Heart right ventricle (tissue), 16 donors: ENCODE measurements around the gene NAA30. TPM values are rescaled to one million over a fixed set of nuclear protein-coding genes. Genes with fewer than 3 reads are reported as not detected.

Experiments used
- ATAC-seq, 8 donors: fragments of 200-7000 bp; cut with Tn5 transposase; one replicate each; pipeline ENCODE4 v1.9.1; 2020; ENCODE audit warnings: mild to moderate bottlenecking in 8 of 8, moderate library complexity in 8 of 8, moderate number of reproducible peaks in 1 of 8
- DNase-seq, 2 donors: peaks; one replicate each; pipeline ENCODE4 v3.0.0-alpha.2; 2020
- H3K27ac ChIP-seq, 10 donors: fragments of 200-600 bp; sonication (generic) in 2 of 10; one replicate each; pipeline versions ENCODE4 v1.5.0 to v1.8.0; 2020 to 2022; ENCODE audit warnings: mild to moderate bottlenecking in 3 of 10
- H3K27me3 ChIP-seq, 7 donors: fragments of 200-600 bp; one replicate each; pipeline ENCODE4 v1.8.0; 2021 to 2022; ENCODE audit warnings: mild to moderate bottlenecking in 2 of 7
- H3K36me3 ChIP-seq, 9 donors: fragments of 200-600 bp; sonication (generic) in 1 of 9; one replicate each; pipeline versions ENCODE4 v1.5.0 to v1.8.0; 2020 to 2022; ENCODE audit warnings: mild to moderate bottlenecking in 2 of 9
- H3K4me1 ChIP-seq, 9 donors: fragments of 200-600 bp; sonication (generic) in 1 of 9; one replicate each; pipeline versions ENCODE4 v1.5.0 to v1.8.0; 2020 to 2022; ENCODE audit warnings: mild to moderate bottlenecking in 4 of 9
- H3K4me3 ChIP-seq, 10 donors: fragments of 200-600 bp; sonication (generic) in 2 of 10; one replicate each; pipeline versions ENCODE4 v1.5.0 to v1.8.0; 2020 to 2022; ENCODE audit warnings: mild to moderate bottlenecking in 7 of 10, moderate library complexity in 2 of 10
- H3K9me3 ChIP-seq, 11 donors: fragments of 200-600 bp in 10 of 11; sonication (generic) in 2 of 11; one replicate each; pipeline versions ENCODE4 v1.5.0 to v1.8.0; 2013 to 2022; ENCODE audit warnings: mild to moderate bottlenecking in 2 of 11, control low read depth in 1 of 11, moderate library complexity in 1 of 11
- WGBS, 2 donors: extraction: QIAGEN DNeasy Blood & Tissue Kit; methylation state at CpG; one replicate each; pipeline ENCODE4 v1.1.7; 2013; ENCODE audit warnings: inconsistent platforms in 1 of 2; 5-methylcytosine and 5-hydroxymethylcytosine counted together
- intact Hi-C, 10 donors: fragments of 100-400 bp; cut with DNase I; formaldehyde crosslinking; loops; one replicate each; pipeline versions ENCODE4 v1.11.1 to v1.14.2; 2022
- polyA plus RNA-seq, 2 donors: library from polyadenylated mRNA; stranded (reverse); fragments of 200-250 nt; gene quantifications; one replicate each; pipeline ENCODE4 v1.2.3, GENCODE V29; 2013
- total RNA-seq, 10 donors: library from RNA; stranded (reverse); fragmentation: NEBNext Ultra II Directional in 3 of 10; extraction: Animal tissue kit (Norgen Biotek cat#: 25700) in 3 of 10; gene quantifications; one replicate each; pipeline versions ENCODE4 v1.2.1 to v1.2.4, GENCODE V29; 2021 to 2023
- TF ChIP-seq, protein P1 (sequence below), 9 donors: fragments of 200-600 bp; sonication (generic) in 2 of 9; IDR thresholded peaks; one replicate each; pipeline versions ENCODE4 v1.5.0 to v1.8.0; 2021 to 2022; ENCODE audit warnings: antibody characterized with exemption in 9 of 9, mild to moderate bottlenecking in 5 of 9, moderate library complexity in 1 of 9
- donor health status: Arrhythmogenic right ventricular cardiomyopathy.
- donor health status: ischemic (EF 13 %, LVEDD 7.1; RV severe dilation, severe dysfunction).
- donor health status: healthy with polysubstance abuse.
- donor health status: DM: no; HTN: yes; CAD: no.
- donor health status: DM: no; HTN: no; CAD: no.
- donor health status: ischemic (EF 25% LVEDD 6.9; RV normal size, moderate dysfunction).
- donor health status: ischemic (EF 25% LVEDD 5.7; RV mildly dilated, moderate dysfunction).
- donor health status: healthy.
- donor health status: DM: yes; HTN: yes; CAD: no.
- donor health status: Ischemic cardiomyopathy.
- donor health status: ischemic (EF 35%, LVEDD 5.7; RV mildly dilated, moderate dysfunction).
- donor health status: nonischemic (EF 11% LVEDD 7.7; RV severe dilation, severe dysfunction).
- donor health status: DM: yes; HTN: yes; CAD: no.
- donor health status: PGD.
- donor health status: ischemic (EF 29% LVEDD 5.4; RV normal size, mild dysfunction).
- donor health status: nonischemic (EF 23%, LVEDD 6.1; RV moderate dilation, normal function).

Gene NAA30
- total and polyA plus RNA-seq, 12 donors = 2.8 to 30.7 (median 26.3) TPM

GRCh38 chr14:57420986-57421385 lies 30.6 kb downstream of the NAA30 start:
- DNase-seq = no peak

DNA sequence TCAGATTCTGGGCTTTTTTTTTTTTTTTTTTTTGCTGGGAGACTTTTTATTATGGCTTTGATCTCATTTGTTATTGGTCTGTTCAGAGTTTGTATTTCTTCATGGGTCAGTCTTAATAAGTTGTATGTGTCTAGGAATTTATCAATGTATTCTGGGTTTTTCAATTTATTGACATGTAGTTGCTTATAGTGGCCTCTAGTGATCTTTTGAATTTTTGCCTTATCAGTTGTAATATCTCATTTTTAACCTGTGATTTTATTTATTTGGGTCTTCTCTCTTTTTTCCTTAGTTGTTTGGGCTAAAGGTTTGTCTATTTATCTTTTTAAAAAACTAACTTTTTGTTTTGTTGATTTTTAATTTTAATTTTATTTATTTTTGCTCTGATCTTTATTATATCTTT lies 45.5 kb downstream of the NAA30 start:
- ATAC-seq = no peak
- H3K4me3 ChIP-seq = no peak overlapping the region
- no peaks in the 10 kb centered on the region for H3K36me3 ChIP-seq
- TF ChIP-seq, protein P1, sequence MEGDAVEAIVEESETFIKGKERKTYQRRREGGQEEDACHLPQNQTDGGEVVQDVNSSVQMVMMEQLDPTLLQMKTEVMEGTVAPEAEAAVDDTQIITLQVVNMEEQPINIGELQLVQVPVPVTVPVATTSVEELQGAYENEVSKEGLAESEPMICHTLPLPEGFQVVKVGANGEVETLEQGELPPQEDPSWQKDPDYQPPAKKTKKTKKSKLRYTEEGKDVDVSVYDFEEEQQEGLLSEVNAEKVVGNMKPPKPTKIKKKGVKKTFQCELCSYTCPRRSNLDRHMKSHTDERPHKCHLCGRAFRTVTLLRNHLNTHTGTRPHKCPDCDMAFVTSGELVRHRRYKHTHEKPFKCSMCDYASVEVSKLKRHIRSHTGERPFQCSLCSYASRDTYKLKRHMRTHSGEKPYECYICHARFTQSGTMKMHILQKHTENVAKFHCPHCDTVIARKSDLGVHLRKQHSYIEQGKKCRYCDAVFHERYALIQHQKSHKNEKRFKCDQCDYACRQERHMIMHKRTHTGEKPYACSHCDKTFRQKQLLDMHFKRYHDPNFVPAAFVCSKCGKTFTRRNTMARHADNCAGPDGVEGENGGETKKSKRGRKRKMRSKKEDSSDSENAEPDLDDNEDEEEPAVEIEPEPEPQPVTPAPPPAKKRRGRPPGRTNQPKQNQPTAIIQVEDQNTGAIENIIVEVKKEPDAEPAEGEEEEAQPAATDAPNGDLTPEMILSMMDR (IDR thresholded peaks at IDR 0.05) = no peak
- no peaks in the 10 kb centered on the region for H3K4me1 ChIP-seq
- intact Hi-C loops = no loop called here
- DNase-seq = no peak
- no peak overlapping the region for H3K27ac ChIP-seq
- peaks cover 0 to 31% (median 7%) of the 10 kb centered on the region in 11 donors for H3K9me3 ChIP-seq
- H3K27me3 ChIP-seq = no peaks in the 10 kb centered on the region

More at GRCh38 chr14:57420986-57421385, 30.6 kb downstream of the NAA30 start:
- WGBS, 2 donors = 93% methylated on average over 3 of the region's 3 CpGs
- TF ChIP-seq, protein P1 (IDR thresholded peaks at IDR 0.05) = no peak
- no peak overlapping the region for H3K27ac ChIP-seq
- H3K27me3 ChIP-seq = no peaks in the 10 kb centered on the region
- ATAC-seq = no peak
- H3K4me3 ChIP-seq = no peak overlapping the region
- H3K36me3 ChIP-seq = no peaks in the 10 kb centered on the region
- H3K4me1 ChIP-seq = no peaks in the 10 kb centered on the region
- H3K9me3 ChIP-seq = no peaks in the 10 kb centered on the region
- intact Hi-C loops = no loop called here

GRCh38 chr14:57461777-57462320 lies 71.5 kb downstream of the NAA30 start:
- no peak overlapping the region for H3K4me3 ChIP-seq
- intact Hi-C loops = no loop called here
- H3K27ac ChIP-seq = no peak overlapping the region
- peaks cover 0 to under 1% (median 0%) of the 10 kb centered on the region in 11 donors for H3K9me3 ChIP-seq
- WGBS, 2 donors = 84 to 85% methylated on average over 5 of the region's 5 CpGs
- H3K4me1 ChIP-seq = no peaks in the 10 kb centered on the region
- no peaks in the 10 kb centered on the region for H3K27me3 ChIP-seq
- TF ChIP-seq, protein P1 (IDR thresholded peaks at IDR 0.05) = no peak
- ATAC-seq (no peak), DNase-seq (no peak)
- H3K36me3 ChIP-seq = no peaks in the 10 kb centered on the region

DNA sequence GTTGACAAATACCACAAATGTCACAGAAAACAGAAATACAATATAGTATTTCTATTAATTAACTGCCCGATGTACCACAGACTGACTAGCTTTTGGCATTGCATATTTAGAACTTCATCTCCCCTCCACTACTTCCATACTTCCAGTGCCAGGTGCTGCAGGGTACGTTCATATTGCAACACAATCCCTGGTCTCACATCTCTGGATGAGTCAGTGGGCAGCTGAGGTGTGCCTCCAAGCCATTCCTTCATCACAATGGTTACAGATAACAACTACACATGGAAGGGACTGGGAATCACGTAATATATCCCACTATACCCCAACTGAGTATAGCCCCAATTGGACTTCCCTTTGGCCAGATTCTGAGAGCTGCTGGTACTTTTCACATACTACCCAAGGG lies 72.2 kb downstream of the NAA30 start:
- intact Hi-C loops = no loop called here
- H3K4me1 ChIP-seq = no peaks in the 10 kb centered on the region
- WGBS, 2 donors = 85 to 93% methylated on average over 3 of the region's 3 CpGs
- DNase-seq (no peak), ATAC-seq (no peak)
- TF ChIP-seq, protein P1 (IDR thresholded peaks at IDR 0.05) = no peak
- no peak overlapping the region for H3K27ac ChIP-seq
- H3K27me3 ChIP-seq = no peaks in the 10 kb centered on the region
- no peaks in the 10 kb centered on the region for H3K36me3 ChIP-seq
- no peak overlapping the region for H3K4me3 ChIP-seq
- no peaks in the 10 kb centered on the region for H3K9me3 ChIP-seq
